ENCODE measurements around the gene CYLC1. TPM values are rescaled to one million over a fixed set of nuclear protein-coding genes. Genes with fewer than 3 reads are reported as not detected.

CYLC1 gene
- total RNA-seq, result under 1 TPM in 4 of 8 experiments, not detected in 4; 0.05 to 0.43 (median 0.15) TPM

GRCh38 chrX:83860846-83861245, at the start of gene CYLC1:
TSS of gene CYLC1 (plus strand) at chrX:83861146. CDS start at chrX:83861183, 37 bp downstream.
- in situ Hi-C loops (cut with MboI; ENCODE audit: low pct_unique_long_range_greater_than_20kb in 2 of 9, low sequenced_read_pairs in 9 of 9, unreplicated experiment in 9 of 9), result no loop called here
- Histone ChIP-seq H3K27ac (no peak within 1 kb of the TSS), H3K4me1 (replicated peaks in 1 of 2) (no peaks in the 10 kb centered on the region), H3K4me3 (no peak within 1 kb of the TSS)
- WGBS, 10 experiments, result 0 to 100% (median 63%) methylated on average over 1 of the region's 1 CpG; no CpG with 5 or more reads in 5 of the 10 experiments
- no peak for ATAC-seq (replicated peaks in 6 of 8)

GRCh38 chrX:83819304-83819703, 41.6 kb upstream of the CYLC1 start:
- 33% methylated on average over 1 of the region's 3 CpGs; no CpG with 5 or more reads in 9 of the 10 experiments for WGBS, 10 experiments
- ATAC-seq (replicated peaks in 6 of 8), result no peak

GRCh38 chrX:83829874-83830273, 31.1 kb upstream of the CYLC1 start:
- Histone ChIP-seq H3K4me1 (replicated peaks in 1 of 2) (no peaks in the 10 kb centered on the region), H3K4me3 (no peak overlapping the region), H3K27ac (no peak overlapping the region)
- 0 to 71% (median 32%) methylated on average over 1 to 4 of the region's 4 CpGs; no CpG with 5 or more reads in 5 of the 10 experiments for WGBS, 10 experiments
- ATAC-seq (replicated peaks in 6 of 8), result no peak
- in situ Hi-C loops (cut with MboI; ENCODE audit: low pct_unique_long_range_greater_than_20kb in 2 of 9, low sequenced_read_pairs in 9 of 9, unreplicated experiment in 9 of 9), result no loop called here

More at GRCh38 chrX:83819304-83819703, 41.6 kb upstream of the CYLC1 start:
- H3K27ac ChIP-seq, result no peak overlapping the region
- H3K4me1 ChIP-seq (replicated peaks in 1 of 2), result no peaks in the 10 kb centered on the region
- no peak overlapping the region for H3K4me3 ChIP-seq
- in situ Hi-C loops (cut with MboI; ENCODE audit: low pct_unique_long_range_greater_than_20kb in 2 of 9, low sequenced_read_pairs in 9 of 9, unreplicated experiment in 9 of 9), result no loop called here

GRCh38 chrX:83845397-83845796, 15.5 kb upstream of the CYLC1 start:
- ATAC-seq (replicated peaks in 6 of 8), result peak in 3 of 8 experiments; percentile 32 to 75 (median 66)
- Histone ChIP-seq H3K4me3 (no peak overlapping the region), H3K4me1 (replicated peaks in 1 of 2) (no peaks in the 10 kb centered on the region), H3K27ac (no peak overlapping the region)
- WGBS, 10 experiments, result 0 to 22% (median 14%) methylated on average over 1 to 2 of the region's 2 CpGs; no CpG with 5 or more reads in 7 of the 10 experiments
- in situ Hi-C loops (cut with MboI; ENCODE audit: low pct_unique_long_range_greater_than_20kb in 2 of 9, low sequenced_read_pairs in 9 of 9, unreplicated experiment in 9 of 9), result no loop called here

- in situ Hi-C loops (cut with MboI; ENCODE audit: low pct_unique_long_range_greater_than_20kb in 2 of 9, low sequenced_read_pairs in 9 of 9, unreplicated experiment in 9 of 9), result no loop called here
- WGBS, 10 experiments, result 26 to 95% (median 73%) methylated on average over 2 to 5 of the region's 5 CpGs; no CpG with 5 or more reads in 3 of the 10 experiments
- H3K4me3 ChIP-seq, result no peak overlapping the region
Measured at GRCh38 chrX:83847339-83847738, 13.6 kb upstream of the CYLC1 start.

GRCh38 chrX:83888585-83888984, 27.6 kb downstream of the CYLC1 start:
- peak in 4 of 8 experiments; percentile 79 to 97 (median 90) for ATAC-seq (replicated peaks in 6 of 8)
- 0 to 41% (median 0%) methylated on average over 1 to 2 of the region's 2 CpGs; no CpG with 5 or more reads in 7 of the 10 experiments for WGBS, 10 experiments
- Histone ChIP-seq H3K27ac (no peak overlapping the region), H3K4me3 (no peak overlapping the region), H3K4me1 (replicated peaks in 1 of 2) (peaks cover 0 to 4% of the 10 kb centered on the region in 2 donors)
- in situ Hi-C loops (cut with MboI; ENCODE audit: low pct_unique_long_range_greater_than_20kb in 2 of 9, low sequenced_read_pairs in 9 of 9, unreplicated experiment in 9 of 9), result no loop called here

More at GRCh38 chrX:83847339-83847738, 13.6 kb upstream of the CYLC1 start:
- H3K4me1 ChIP-seq (replicated peaks in 1 of 2), result no peaks in the 10 kb centered on the region
- no peak for ATAC-seq (replicated peaks in 6 of 8)
- no peak overlapping the region for H3K27ac ChIP-seq

- WGBS, 10 experiments, result 27 to 80% (median 70%) methylated on average over 5 to 8 of the region's 12 CpGs; no CpG with 5 or more reads in 7 of the 10 experiments
- Histone ChIP-seq H3K27ac (no peak overlapping the region), H3K4me3 (no peak overlapping the region), H3K4me1 (replicated peaks in 1 of 2) (peaks cover 0 to 4% of the 10 kb centered on the region in 2 donors)
- ATAC-seq (replicated peaks in 6 of 8), result no peak
- in situ Hi-C loops (cut with MboI; ENCODE audit: low pct_unique_long_range_greater_than_20kb in 2 of 9, low sequenced_read_pairs in 9 of 9, unreplicated experiment in 9 of 9), result no loop called here
Measured at GRCh38 chrX:83892433-83892832, 31.5 kb downstream of the CYLC1 start.

- no peak overlapping the region for H3K4me3 ChIP-seq
- WGBS, 10 experiments, result 13 to 100% (median 83%) methylated on average over 1 to 3 of the region's 3 CpGs; no CpG with 5 or more reads in 3 of the 10 experiments
- no peak for ATAC-seq (replicated peaks in 6 of 8)
- H3K27ac ChIP-seq, result no peak overlapping the region
- in situ Hi-C loops (cut with MboI; ENCODE audit: low pct_unique_long_range_greater_than_20kb in 2 of 9, low sequenced_read_pairs in 9 of 9, unreplicated experiment in 9 of 9), result no loop called here
- no peaks in the 10 kb centered on the region for H3K4me1 ChIP-seq (replicated peaks in 1 of 2)
Measured at GRCh38 chrX:83906921-83907320, 46.0 kb downstream of the CYLC1 start.

GRCh38 chrX:83916525-83916924, 55.6 kb downstream of the CYLC1 start:
- WGBS, 10 experiments, result 0 to 63% (median 21%) methylated on average over 1 to 2 of the region's 2 CpGs; no CpG with 5 or more reads in 2 of the 10 experiments

GRCh38 chrX:83934220-83934619, 73.3 kb downstream of the CYLC1 start:
- no peak for ATAC-seq (replicated peaks in 6 of 8)
- H3K4me1 ChIP-seq (replicated peaks in 1 of 2), result no peaks in the 10 kb centered on the region
- no peak overlapping the region for H3K27ac ChIP-seq
- in situ Hi-C loops (cut with MboI; ENCODE audit: low pct_unique_long_range_greater_than_20kb in 2 of 9, low sequenced_read_pairs in 9 of 9, unreplicated experiment in 9 of 9), result no loop called here
- WGBS, 10 experiments, result 0 to 88% (median 49%) methylated on average over 1 to 2 of the region's 2 CpGs; no CpG with 5 or more reads in 6 of the 10 experiments
- no peak overlapping the region for H3K4me3 ChIP-seq

More at GRCh38 chrX:83916525-83916924, 55.6 kb downstream of the CYLC1 start:
- H3K27ac ChIP-seq, result no peak overlapping the region
- in situ Hi-C loops (cut with MboI; ENCODE audit: low pct_unique_long_range_greater_than_20kb in 2 of 9, low sequenced_read_pairs in 9 of 9, unreplicated experiment in 9 of 9), result no loop called here
- ATAC-seq (replicated peaks in 6 of 8), result no peak
- H3K4me1 ChIP-seq (replicated peaks in 1 of 2), result no peaks in the 10 kb centered on the region
- no peak overlapping the region for H3K4me3 ChIP-seq

All from motor neuron (in vitro differentiated cells).